Right atrium auricular region (tissue), 2 donors: ENCODE data around the gene EFCAB12. TPM values are rescaled to one million over a fixed set of nuclear protein-coding genes. Genes with fewer than 3 reads are reported as not detected.
A peak's percentile ranks its signal among the peaks of the same experiment; 100 is the strongest.

Source experiments
- DNase-seq: peaks from one replicate; pipeline ENCODE4 v3.0.0-alpha.2; 2019; ENCODE audit warnings: low spot score
- H3K27ac ChIP-seq, 2 donors: fragments of 200-600 bp; sonication (generic); 1 replicate in 1 of 2; 2 replicates in 1 of 2; pipeline ENCODE4 v1.5.1; 2016 to 2019
- H3K27me3 ChIP-seq, 2 donors: fragments of 200-600 bp; sonication (generic); one replicate each; pipeline versions ENCODE4 v1.5.1 to v1.6.0; 2017 to 2019
- H3K36me3 ChIP-seq: fragments of 200-600 bp; sonication (generic); one replicate; pipeline ENCODE4 v1.5.1; 2016
- H3K4me1 ChIP-seq, 2 donors: fragments of 200-600 bp; sonication (generic); one replicate each; pipeline versions ENCODE4 v1.5.1 to v1.6.0; 2017 to 2019
- H3K4me3 ChIP-seq, 2 donors: fragments of 200-600 bp; sonication (generic); 1 replicate in 1 of 2; 2 replicates in 1 of 2; pipeline ENCODE4 v1.5.1; 2017 to 2019; ENCODE audit warnings: mild to moderate bottlenecking in 1 of 2, moderate library complexity in 1 of 2
- H3K9me3 ChIP-seq, 2 donors: fragments of 200-600 bp; sonication (generic); one replicate each; pipeline ENCODE4 v1.5.1; 2019
- total RNA-seq, 2 donors: library from RNA; depleted of rRNA; stranded (reverse); fragments of >200 nt; gene quantifications; one replicate each; pipeline ENCODE4 v1.1.0, GENCODE V29; 2016
- TF ChIP-seq, protein P1 (sequence below), 2 donors: fragments of 200-600 bp; sonication (generic); IDR thresholded peaks; one replicate each; pipeline ENCODE4 v1.5.1; 2019; ENCODE audit warnings: antibody characterized with exemption in 2 of 2

Gene EFCAB12
- total RNA-seq, 2 donors from 2014 or later, result 0.28 TPM; not detected in 1

DNA sequence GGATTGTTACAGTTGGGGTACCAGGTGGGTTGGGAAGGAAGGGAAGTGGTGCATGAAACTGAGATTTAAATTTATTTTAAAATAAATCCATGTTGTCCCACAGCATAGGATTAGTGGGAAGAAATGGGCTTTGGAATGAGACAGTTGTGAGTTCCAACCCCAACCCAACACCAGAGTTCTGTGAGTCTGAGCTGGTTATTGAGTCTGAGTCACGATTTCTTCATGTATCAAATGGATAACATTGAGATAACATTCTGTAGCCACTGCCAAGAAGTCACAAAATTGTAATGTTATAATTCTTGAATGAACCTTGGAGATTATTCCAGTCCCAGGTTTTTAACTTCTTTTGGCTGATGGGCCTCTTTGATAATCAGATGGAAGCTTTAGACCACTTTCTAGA lies 25.3 kb upstream of the EFCAB12 start:
- H3K4me3 ChIP-seq, result no peak overlapping the region
- TF ChIP-seq, protein P1, sequence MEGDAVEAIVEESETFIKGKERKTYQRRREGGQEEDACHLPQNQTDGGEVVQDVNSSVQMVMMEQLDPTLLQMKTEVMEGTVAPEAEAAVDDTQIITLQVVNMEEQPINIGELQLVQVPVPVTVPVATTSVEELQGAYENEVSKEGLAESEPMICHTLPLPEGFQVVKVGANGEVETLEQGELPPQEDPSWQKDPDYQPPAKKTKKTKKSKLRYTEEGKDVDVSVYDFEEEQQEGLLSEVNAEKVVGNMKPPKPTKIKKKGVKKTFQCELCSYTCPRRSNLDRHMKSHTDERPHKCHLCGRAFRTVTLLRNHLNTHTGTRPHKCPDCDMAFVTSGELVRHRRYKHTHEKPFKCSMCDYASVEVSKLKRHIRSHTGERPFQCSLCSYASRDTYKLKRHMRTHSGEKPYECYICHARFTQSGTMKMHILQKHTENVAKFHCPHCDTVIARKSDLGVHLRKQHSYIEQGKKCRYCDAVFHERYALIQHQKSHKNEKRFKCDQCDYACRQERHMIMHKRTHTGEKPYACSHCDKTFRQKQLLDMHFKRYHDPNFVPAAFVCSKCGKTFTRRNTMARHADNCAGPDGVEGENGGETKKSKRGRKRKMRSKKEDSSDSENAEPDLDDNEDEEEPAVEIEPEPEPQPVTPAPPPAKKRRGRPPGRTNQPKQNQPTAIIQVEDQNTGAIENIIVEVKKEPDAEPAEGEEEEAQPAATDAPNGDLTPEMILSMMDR (IDR thresholded peaks at IDR 0.05), result no peak
- H3K36me3 ChIP-seq, result peaks cover 40% of the 10 kb centered on the region
- no peaks in the 10 kb centered on the region for H3K9me3 ChIP-seq
- peaks cover 0 to 22% of the 10 kb centered on the region in 2 donors for H3K4me1 ChIP-seq
- H3K27me3 ChIP-seq, result no peaks in the 10 kb centered on the region
- peak overlapping the region in 1 of 2 donors; percentile 51 for H3K27ac ChIP-seq
- no peak for DNase-seq

DNA sequence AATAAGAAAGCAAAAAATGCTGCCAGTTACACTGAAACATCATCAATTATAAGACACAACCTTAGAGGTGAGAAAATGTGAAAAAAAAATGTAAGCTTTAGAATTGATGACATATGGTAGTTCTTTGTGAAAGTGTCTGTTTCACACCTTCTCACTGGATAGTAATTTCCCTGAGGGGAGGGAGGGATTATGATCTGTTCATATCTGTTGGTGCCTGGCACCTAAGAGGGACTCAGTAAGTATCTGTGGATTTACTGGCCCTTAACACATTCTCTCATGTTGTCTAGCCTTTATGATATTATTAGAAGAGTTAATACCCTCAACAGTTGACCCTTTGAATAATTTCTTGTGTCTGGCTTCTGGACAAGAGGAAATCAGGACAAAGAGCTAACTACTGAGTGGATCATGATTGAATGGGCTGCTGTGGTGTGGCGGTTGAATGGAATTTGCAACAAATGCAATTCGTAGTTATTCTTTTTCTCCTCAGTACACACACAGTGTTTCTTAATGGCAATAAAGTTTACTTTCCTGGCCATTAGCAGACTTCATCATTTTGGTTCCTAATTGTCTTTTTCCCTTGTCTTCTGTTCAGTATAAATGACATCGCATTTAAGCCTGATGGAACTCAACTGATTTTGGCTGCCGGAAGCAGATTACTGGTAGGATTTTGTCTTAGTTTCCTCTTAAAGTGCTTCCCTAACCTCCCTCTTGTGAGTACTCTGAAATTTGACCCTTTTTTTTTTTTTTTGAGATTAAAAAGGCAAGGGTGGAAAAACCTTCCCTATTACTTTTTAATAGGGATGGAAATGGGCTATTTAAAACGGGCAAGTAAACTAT lies 21.1 kb upstream of the EFCAB12 start:
- Histone ChIP-seq H3K36me3 (peaks cover 24% of the 10 kb centered on the region), H3K4me1 (peaks cover 0 to 20% of the 10 kb centered on the region in 2 donors), H3K27ac (peak overlapping the region; percentile 7 to 55), H3K4me3 (no peak overlapping the region), H3K27me3 (no peaks in the 10 kb centered on the region), H3K9me3 (no peaks in the 10 kb centered on the region)
- DNase-seq, result no peak
- TF ChIP-seq, protein P1 (IDR thresholded peaks at IDR 0.05), result no peak

DNA sequence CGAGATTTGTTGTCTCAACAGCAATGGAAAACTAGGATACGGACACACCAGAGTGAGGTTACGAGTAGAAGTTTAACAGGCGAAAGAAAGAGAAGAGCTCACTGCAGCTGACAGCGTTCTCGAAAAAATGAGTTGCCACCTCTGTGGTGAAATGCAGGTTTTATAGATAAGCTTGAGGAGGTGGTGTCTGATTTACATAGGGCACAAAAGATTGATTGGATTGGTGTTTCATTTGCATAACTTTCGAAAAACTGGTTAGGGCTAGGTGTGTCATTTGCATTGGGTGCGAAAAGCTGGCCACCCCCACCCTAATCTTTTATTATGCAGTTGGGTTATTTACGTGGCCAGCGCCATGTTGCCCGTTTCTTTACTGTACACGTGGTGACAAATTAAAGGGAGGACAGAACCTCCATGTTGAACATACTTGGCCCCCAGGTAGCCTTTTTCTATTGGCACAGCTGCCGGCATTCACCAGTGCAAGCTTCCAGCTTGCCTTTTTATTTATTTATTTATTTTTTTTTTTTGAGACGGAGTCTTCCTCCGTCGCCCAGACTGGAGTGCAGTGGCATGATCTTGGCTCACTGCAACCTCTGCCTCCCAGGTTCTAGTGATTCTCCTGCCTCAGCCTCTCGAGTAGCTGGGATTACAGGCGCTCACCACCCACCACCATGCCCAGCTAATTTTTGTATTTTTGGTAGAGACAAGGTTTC lies 19.9 kb upstream of the EFCAB12 start:
- H3K36me3 ChIP-seq, result peaks cover 13% of the 10 kb centered on the region
- H3K4me3 ChIP-seq, result no peak overlapping the region
- H3K4me1 ChIP-seq, result peaks cover 0 to 14% of the 10 kb centered on the region in 2 donors
- H3K9me3 ChIP-seq, result no peaks in the 10 kb centered on the region
- H3K27me3 ChIP-seq, result no peaks in the 10 kb centered on the region
- DNase-seq, result no peak
- H3K27ac ChIP-seq, result no peak overlapping the region
- TF ChIP-seq, protein P1 (IDR thresholded peaks at IDR 0.05), result no peak

DNA sequence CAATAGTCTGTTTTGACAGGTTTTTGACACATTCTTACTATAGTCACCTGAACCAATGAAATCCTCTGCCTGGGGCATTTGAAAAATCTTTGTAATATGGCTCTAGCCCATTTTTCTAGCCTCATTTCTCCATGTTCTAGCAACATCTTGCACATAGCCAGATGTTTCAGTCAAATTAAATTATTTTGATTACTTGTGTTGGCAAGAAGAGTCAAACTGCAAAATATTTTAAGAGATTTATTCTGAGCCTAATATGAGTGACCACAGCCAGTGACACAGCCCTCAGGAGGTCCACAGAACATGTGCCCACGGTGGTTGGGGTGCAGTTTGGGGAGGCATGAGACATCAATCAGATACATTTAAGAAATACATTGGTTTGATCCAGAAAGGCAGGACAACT lies 18.5 kb upstream of the EFCAB12 start:
- H3K27ac ChIP-seq, result no peak overlapping the region
- no peak overlapping the region for H3K4me3 ChIP-seq
- TF ChIP-seq, protein P1 (IDR thresholded peaks at IDR 0.05), result no peak
- no peaks in the 10 kb centered on the region for H3K36me3 ChIP-seq
- H3K27me3 ChIP-seq, result no peaks in the 10 kb centered on the region
- DNase-seq, result no peak
- no peaks in the 10 kb centered on the region for H3K9me3 ChIP-seq
- H3K4me1 ChIP-seq, result peaks cover 0 to 28% of the 10 kb centered on the region in 2 donors

DNA sequence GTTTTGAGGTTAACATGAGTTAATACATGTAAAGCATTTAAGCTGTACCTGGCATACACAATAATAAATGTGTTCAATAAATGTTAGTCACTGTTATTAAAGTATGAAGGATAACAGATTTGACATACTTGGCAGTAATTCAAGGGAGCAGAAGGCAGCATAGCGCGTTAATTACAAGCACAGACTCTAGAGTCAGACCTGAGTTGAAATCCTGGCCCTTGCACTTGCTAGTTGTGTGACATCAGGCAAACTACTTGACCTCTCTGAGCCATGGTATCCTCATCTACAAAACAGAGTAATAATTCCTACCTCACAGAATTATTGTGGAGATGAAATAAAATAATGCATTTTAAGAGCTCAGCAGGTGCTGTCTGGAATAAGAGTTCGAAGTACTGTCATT lies 17.0 kb upstream of the EFCAB12 start:
- no peak overlapping the region for H3K27ac ChIP-seq
- TF ChIP-seq, protein P1 (IDR thresholded peaks at IDR 0.05), result no peak
- peaks cover 0 to 42% of the 10 kb centered on the region in 2 donors for H3K4me1 ChIP-seq
- H3K4me3 ChIP-seq, result no peak overlapping the region
- DNase-seq, result no peak
- no peaks in the 10 kb centered on the region for H3K36me3 ChIP-seq
- H3K27me3 ChIP-seq, result no peaks in the 10 kb centered on the region
- no peaks in the 10 kb centered on the region for H3K9me3 ChIP-seq
